SK-N-MC (cell line): ENCODE measurements around the gene TCN1.

Experiments
- DNase-seq: peaks from one replicate; pipeline ENCODE4 v3.0.0-alpha.2; 2011; ENCODE audit warnings: low read depth, low spot score
- H3K27ac ChIP-seq: fragments of 200-600 bp; sonication (generic); 2 replicates; pipeline ENCODE4 v1.5.1; 2016; ENCODE audit warnings: mixed run types
- H3K36me3 ChIP-seq: fragments of 200-600 bp; sonication (generic); 2 replicates; pipeline ENCODE4 v1.6.1; 2017; ENCODE audit warnings: antibody characterized with exemption, low read length, mixed read lengths; ENCODE audit not compliant: insufficient read depth
- H3K4me3 ChIP-seq: fragments of 200-600 bp; sonication (generic); 2 replicates; pipeline ENCODE4 v1.5.1; 2016
- H3K9ac ChIP-seq: fragments of 200-600 bp; sonication (generic); 2 replicates; pipeline ENCODE4 v1.8.0; 2017; ENCODE audit warnings: mixed run types, mixed read lengths; ENCODE audit not compliant: insufficient read length
- H3K9me3 ChIP-seq: fragments of 200-600 bp; sonication (generic); 2 replicates; pipeline ENCODE4 v1.6.1; 2017; ENCODE audit warnings: low read depth, mild to moderate bottlenecking, antibody characterized with exemption, low read length, moderate library complexity, mixed read lengths
- EZH2 ChIP-seq: fragments of 200-600 bp; sonication (generic); IDR thresholded peaks from one replicate; pipeline ENCODE4 v1.6.1; 2017; ENCODE audit warnings: antibody characterized with exemption

Gene TCN1

DNA sequence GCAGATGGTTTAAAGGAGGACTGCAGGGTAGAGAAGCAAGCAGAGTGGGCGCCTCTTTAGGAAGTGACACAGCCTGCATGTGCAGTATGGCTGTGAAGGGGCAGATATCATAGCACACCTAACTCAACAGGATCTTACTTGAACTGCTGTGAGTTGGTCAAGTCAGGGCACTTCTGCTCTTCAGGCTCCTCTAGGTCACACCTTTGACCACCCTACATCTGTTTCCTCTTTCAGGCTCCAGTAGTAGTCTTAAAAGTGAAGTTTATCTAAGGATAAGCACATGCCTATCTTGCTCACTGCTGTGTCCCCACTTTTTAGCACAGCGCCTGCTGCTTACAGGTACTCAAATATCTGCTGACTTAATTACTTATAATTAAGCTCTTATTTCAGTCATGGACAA is 62.2 kb downstream of the TCN1 start:
- Histone ChIP-seq H3K9me3 (no peaks in the 10 kb centered on the region), H3K9ac (no peak overlapping the region), H3K27ac (no peak overlapping the region), H3K36me3 (peaks cover 34% of the 10 kb centered on the region), H3K4me3 (no peak overlapping the region)
- TF ChIP-seq EZH2, result no peak
- DNase-seq, result no peak
